GM12878 (cell line): Measurements from ENCODE around the gene INIP.

Source experiments
- ASH2L ChIP-seq: fragments of 300-600, 200-600 bp; sonication (generic); IDR thresholded peaks from 2 replicates; pipeline ENCODE4 v1.6.1; 2017; ENCODE audit warnings: low read depth, mild to moderate bottlenecking, borderline replicate concordance
- ATF7 ChIP-seq: fragments of 450-650 bp; IDR thresholded peaks from 2 replicates; pipeline ENCODE4 v1.6.1; 2016; ENCODE audit warnings: low read depth, mild to moderate bottlenecking
- CBX3 ChIP-seq: fragments of 200-600 bp; sonication (generic); IDR thresholded peaks from 2 replicates; pipeline ENCODE4 v1.6.1; 2016; ENCODE audit warnings: low read depth, borderline replicate concordance
- CEBPB ChIP-seq, 2 experiments: fragments of 150-350 bp in 1 of 2; IDR thresholded peaks; 2 replicates each; pipeline ENCODE4 v1.6.1; 2012 to 2014; ENCODE audit warnings: low read depth in 2 of 2, low read length in 2 of 2, borderline replicate concordance in 1 of 2, inconsistent platforms in 1 of 2
- CTCF ChIP-seq, 3 experiments: IDR thresholded peaks in 2 of 3; conservative IDR thresholded peaks in 1 of 3; 2 replicates each; pipeline ENCODE4 v1.5.1; 2011; ENCODE audit warnings: low read depth in 3 of 3, low read length in 3 of 3, mild to moderate bottlenecking in 3 of 3, control low read depth in 2 of 3, moderate library complexity in 2 of 3, inconsistent platforms in 1 of 3, mixed read lengths in 1 of 3; ENCODE audit not compliant: control insufficient read depth in 2 of 3, insufficient read depth in 1 of 3; ENCODE audit errors: extremely low read depth in 1 of 3
- ELK1 ChIP-seq: IDR thresholded peaks from 2 replicates; pipeline ENCODE4 v1.6.1; 2012; ENCODE audit warnings: low read depth, low read length, improper control_type of control experiment
- NFIC ChIP-seq: IDR thresholded peaks from 2 replicates; pipeline ENCODE4 v1.6.1; 2012; ENCODE audit warnings: low read depth, mild to moderate bottlenecking, inconsistent platforms, low read length, moderate library complexity
- NR2F1 ChIP-seq: fragments of 450-650 bp; conservative IDR thresholded peaks from 2 replicates; pipeline ENCODE4 v1.6.1; 2017; ENCODE audit warnings: mild to moderate bottlenecking
- POLR2AphosphoS5 ChIP-seq: IDR thresholded peaks from 2 replicates; pipeline ENCODE4 v1.6.1; 2011; ENCODE audit warnings: mild to moderate bottlenecking, low read length, inconsistent platforms
- RELA ChIP-seq: fragments of 450-650 bp; IDR thresholded peaks from 2 replicates; pipeline ENCODE4 v1.8.0; 2014; ENCODE audit warnings: borderline replicate concordance; ENCODE audit not compliant: partially characterized antibody
- REST ChIP-seq: IDR thresholded peaks from 2 replicates; pipeline ENCODE4 v1.6.1; 2012; ENCODE audit warnings: mild to moderate bottlenecking, low read depth, low read length
- SMC3 ChIP-seq: IDR thresholded peaks from 2 replicates; pipeline ENCODE4 v1.6.1; 2011; ENCODE audit warnings: low read length, improper control_type of control experiment, borderline replicate concordance
- STAT3 ChIP-seq: IDR thresholded peaks from 2 replicates; pipeline ENCODE4 v1.6.1; 2011; ENCODE audit warnings: low read depth, low read length, improper control_type of control experiment

- TF ChIP-seq NR2F1 (no peak), CTCF (IDR thresholded peaks at IDR 0.05 in 2 of 3, conservative IDR thresholded peaks at IDR 0.05 in 1 of 3; ENCODE audit: control insufficient read depth in 2 of 3, extremely low read depth in 1 of 3, insufficient read depth in 1 of 3, low read depth in 3 of 3, low read length in 3 of 3) (no peak), CBX3 (no peak), REST (no peak), CEBPB (IDR thresholded peaks at IDR 0.05; ENCODE audit: borderline replicate concordance in 1 of 2, low read depth in 2 of 2, low read length in 2 of 2) (no peak), ATF7 (no peak), NFIC (no peak), STAT3 (no peak), SMC3 (no peak), ELK1 (no peak), ASH2L (no peak), POLR2AphosphoS5 (no peak), RELA (no peak)
Measured at GRCh38 chr9:112689161-112689740, 28.7 kb downstream of the INIP start.
